HG02623 (cell line): Measurements from ENCODE around the gene ARL6IP5.

Experiments used
- ATAC-seq: cut with Tn5 transposase; IDR thresholded peaks from one replicate; pipeline ENCODE4 v1.9.1; 2021; ENCODE audit warnings: moderate library complexity; ENCODE audit not compliant: unreplicated experiment

ARL6IP5 gene

GRCh38 chr3:69084326-69085167 lies at the start of gene ARL6IP5:
Gene ARL6IP5 (plus strand): TSS chr3:69084937. CDS start chr3:69085048, 111 bp downstream.
- ATAC-seq: peak; percentile 50

- ATAC-seq: no peak
Measured at GRCh38 chr3:69044608-69045007, 40.1 kb upstream of the ARL6IP5 start.

- ATAC-seq: no peak
Measured at GRCh38 chr3:69048990-69049389, 35.7 kb upstream of the ARL6IP5 start.

- ATAC-seq: peak; percentile 97
Measured at GRCh38 chr3:69051756-69052471, 32.8 kb upstream of the ARL6IP5 start, which contains the start of gene TMF1. Gene TMF1 (minus strand): TSS chr3:69052333. CDS start chr3:69052086, 247 bp downstream.

GRCh38 chr3:69052472-69052898 lies 32.3 kb upstream of the ARL6IP5 start:
- no peak for ATAC-seq

- peak; percentile 99 for ATAC-seq
Measured at GRCh38 chr3:69058180-69058946, 26.4 kb upstream of the ARL6IP5 start.

GRCh38 chr3:69058947-69059224 lies 25.9 kb upstream of the ARL6IP5 start:
- ATAC-seq: no peak

GRCh38 chr3:69059688-69060087 lies 25.0 kb upstream of the ARL6IP5 start:
- no peak for ATAC-seq

- ATAC-seq: no peak
Measured at GRCh38 chr3:69063636-69064035, 21.1 kb upstream of the ARL6IP5 start.

GRCh38 chr3:69065318-69065964 lies 19.3 kb upstream of the ARL6IP5 start:
- ATAC-seq: no peak

- no peak for ATAC-seq
Measured at GRCh38 chr3:69066121-69066520, 18.6 kb upstream of the ARL6IP5 start.

GRCh38 chr3:69072928-69073327 lies 11.8 kb upstream of the ARL6IP5 start:
- ATAC-seq: no peak

GRCh38 chr3:69079269-69080159 lies 5.2 kb upstream of the ARL6IP5 start:
- ATAC-seq: no peak

- peak; percentile 41 for ATAC-seq
Measured at GRCh38 chr3:69080233-69080920, 4.4 kb upstream of the ARL6IP5 start, which contains the start of gene UBA3. Gene UBA3 (minus strand): TSS chr3:69080365. CDS start chr3:69080353, 12 bp downstream.

GRCh38 chr3:69081583-69082262 lies 3.0 kb upstream of the ARL6IP5 start:
- no peak for ATAC-seq

GRCh38 chr3:69082361-69082760 lies 2.4 kb upstream of the ARL6IP5 start:
- no peak for ATAC-seq

GRCh38 chr3:69082805-69083204 lies 1.9 kb upstream of the ARL6IP5 start:
- ATAC-seq: peak; percentile 59

- ATAC-seq: no peak
Measured at GRCh38 chr3:69085168-69085832, 563 bp downstream of the ARL6IP5 start.
